ENCODE data around the gene UBAP2L.

UBAP2L gene

GRCh38 chr1:154219541-154219940, 1.2 kb upstream of the UBAP2L start:
- no peak overlapping the region for H2AFZ ChIP-seq (ENCODE audit: low read length)
- H3K79me1 ChIP-seq (ENCODE audit: low read depth, low read length) = peaks cover 3% of the 10 kb centered on the region
- H3K23ac ChIP-seq (ENCODE audit: low read depth, low read length, poor library complexity) = no peak overlapping the region
- H3K27me3 ChIP-seq (ENCODE audit: control insufficient read depth in 3 of 3, insufficient read depth in 3 of 3, low read depth in 1 of 3, low read length in 3 of 3) = no peaks in the 10 kb centered on the region
- H3K4me1 ChIP-seq (ENCODE audit: control insufficient read depth in 2 of 2, insufficient read depth in 1 of 2, low read depth in 1 of 2, low read length in 2 of 2) = peaks cover 4 to 7% of the 10 kb centered on the region in 2 donors
- H4K8ac ChIP-seq (ENCODE audit: low read depth, low read length) = no peak overlapping the region
- peak overlapping the region; percentile 99 for H3K27ac ChIP-seq (replicated peaks; ENCODE audit: low read length)
- no peak overlapping the region for H2BK120ac ChIP-seq (ENCODE audit: low read depth, low read length)
- H3K4me3 ChIP-seq (ENCODE audit: low read length in 2 of 2) = peak overlapping the region; percentile 92 to 96
- no peak overlapping the region for H2BK12ac ChIP-seq (ENCODE audit: low read length)
- H3K36me3 ChIP-seq (replicated peaks in 1 of 2; ENCODE audit: control insufficient read depth in 2 of 2, insufficient read depth in 2 of 2, low read length in 2 of 2) = peaks cover 11 to 64% of the 10 kb centered on the region in 2 donors
- peaks cover 0 to 6% of the 10 kb centered on the region in 2 donors for H3K9me3 ChIP-seq (replicated peaks in 1 of 2; ENCODE audit: control insufficient read depth in 2 of 2, insufficient read depth in 1 of 2, low read depth in 1 of 2, low read length in 2 of 2)
- no peak overlapping the region for H4K91ac ChIP-seq (ENCODE audit: low read depth, low read length, poor library complexity)
- H3K4me2 ChIP-seq (ENCODE audit: insufficient read depth, low read length, poor library complexity, severe bottlenecking) = peak overlapping the region; percentile 75
- no peak overlapping the region for H2AK5ac ChIP-seq (ENCODE audit: low read depth, low read length)
- H2BK5ac ChIP-seq (ENCODE audit: low read length) = peak overlapping the region; percentile 96
- peak overlapping the region; percentile 7 for H3K9ac ChIP-seq (ENCODE audit: low read depth, low read length, poor library complexity)
- no peak overlapping the region for H3K4ac ChIP-seq (ENCODE audit: low read length)
- no peak for DNase-seq (ENCODE audit: low spot score)
- H3K14ac ChIP-seq (ENCODE audit: low read length) = no peak overlapping the region
- no CpG with 5 or more reads among the region's 5 CpGs for WGBS, 2 donors (ENCODE audit: extremely low coverage in 2 of 2, insufficient read length in 2 of 2, insufficient replicate concordance in 1 of 2)
- H2BK15ac ChIP-seq (ENCODE audit: low read length) = no peak overlapping the region
- no peak overlapping the region for H3K18ac ChIP-seq (ENCODE audit: low read length)

GRCh38 chr1:154220970-154221277, 169 bp downstream of the UBAP2L start:
- Histone ChIP-seq H2BK5ac (ENCODE audit: low read length) (peak overlapping the region; percentile 88), H3K36me3 (replicated peaks in 1 of 2; ENCODE audit: control insufficient read depth in 2 of 2, insufficient read depth in 2 of 2, low read length in 2 of 2) (peaks cover 17 to 69% of the 10 kb centered on the region in 2 donors), H2AK5ac (ENCODE audit: low read depth, low read length) (peak overlapping the region; percentile 76), H3K4me2 (ENCODE audit: insufficient read depth, low read length, poor library complexity, severe bottlenecking) (peak overlapping the region; percentile 77), H3K27me3 (ENCODE audit: control insufficient read depth in 3 of 3, insufficient read depth in 3 of 3, low read depth in 1 of 3, low read length in 3 of 3) (no peaks in the 10 kb centered on the region), H2BK120ac (ENCODE audit: low read depth, low read length) (peak overlapping the region; percentile 16), H3K9me3 (replicated peaks in 1 of 2; ENCODE audit: control insufficient read depth in 2 of 2, insufficient read depth in 1 of 2, low read depth in 1 of 2, low read length in 2 of 2) (peaks cover 0 to 6% of the 10 kb centered on the region in 2 donors), H3K4me3 (ENCODE audit: low read length in 2 of 2) (peak overlapping the region; percentile 95 to 96), H3K79me1 (ENCODE audit: low read depth, low read length) (peaks cover 3% of the 10 kb centered on the region), H4K8ac (ENCODE audit: low read depth, low read length) (no peak overlapping the region), H4K91ac (ENCODE audit: low read depth, low read length, poor library complexity) (no peak overlapping the region), H3K4me1 (ENCODE audit: control insufficient read depth in 2 of 2, insufficient read depth in 1 of 2, low read depth in 1 of 2, low read length in 2 of 2) (peaks cover 4 to 7% of the 10 kb centered on the region in 2 donors), H3K23ac (ENCODE audit: low read depth, low read length, poor library complexity) (peak overlapping the region; percentile 97), H3K27ac (replicated peaks; ENCODE audit: low read length) (peak overlapping the region; percentile 60), H3K14ac (ENCODE audit: low read length) (peak overlapping the region; percentile 82), H2BK12ac (ENCODE audit: low read length) (no peak overlapping the region), H3K9ac (ENCODE audit: low read depth, low read length, poor library complexity) (peak overlapping the region; percentile 95), H3K4ac (ENCODE audit: low read length) (no peak overlapping the region), H2AFZ (ENCODE audit: low read length) (peak overlapping the region; percentile 72), H3K18ac (ENCODE audit: low read length) (peak overlapping the region; percentile 96), H2BK15ac (ENCODE audit: low read length) (no peak overlapping the region)
- no CpG with 5 or more reads among the region's 33 CpGs for WGBS, 2 donors (ENCODE audit: extremely low coverage in 2 of 2, insufficient read length in 2 of 2, insufficient replicate concordance in 1 of 2)
- no peak for DNase-seq (ENCODE audit: low spot score)

GRCh38 chr1:154221278-154222001, 685 bp downstream of the UBAP2L start:
- peak overlapping the region; percentile 72 for H2AFZ ChIP-seq (ENCODE audit: low read length)
- H3K9me3 ChIP-seq (replicated peaks in 1 of 2; ENCODE audit: control insufficient read depth in 2 of 2, insufficient read depth in 1 of 2, low read depth in 1 of 2, low read length in 2 of 2) = peaks cover 0 to 6% of the 10 kb centered on the region in 2 donors
- peak overlapping the region; percentile 96 for H3K18ac ChIP-seq (ENCODE audit: low read length)
- peaks cover 2% of the 10 kb centered on the region for H3K79me1 ChIP-seq (ENCODE audit: low read depth, low read length)
- no peak overlapping the region for H2BK15ac ChIP-seq (ENCODE audit: low read length)
- peak overlapping the region; percentile 82 for H3K14ac ChIP-seq (ENCODE audit: low read length)
- H3K27ac ChIP-seq (replicated peaks; ENCODE audit: low read length) = peak overlapping the region; percentile 60
- peak overlapping the region; percentile 77 for H3K4me2 ChIP-seq (ENCODE audit: insufficient read depth, low read length, poor library complexity, severe bottlenecking)
- peak overlapping the region; percentile 95 to 96 for H3K4me3 ChIP-seq (ENCODE audit: low read length in 2 of 2)
- peaks cover 18 to 69% of the 10 kb centered on the region in 2 donors for H3K36me3 ChIP-seq (replicated peaks in 1 of 2; ENCODE audit: control insufficient read depth in 2 of 2, insufficient read depth in 2 of 2, low read length in 2 of 2)
- peak overlapping the region; percentile 93 for H3K4ac ChIP-seq (ENCODE audit: low read length)
- peak overlapping the region; percentile 16 for H2BK120ac ChIP-seq (ENCODE audit: low read depth, low read length)
- DNase-seq (ENCODE audit: low spot score) = peak; percentile 54
- H3K4me1 ChIP-seq (ENCODE audit: control insufficient read depth in 2 of 2, insufficient read depth in 1 of 2, low read depth in 1 of 2, low read length in 2 of 2) = peaks cover 4 to 7% of the 10 kb centered on the region in 2 donors
- no peak overlapping the region for H4K91ac ChIP-seq (ENCODE audit: low read depth, low read length, poor library complexity)
- peak overlapping the region; percentile 88 for H2BK5ac ChIP-seq (ENCODE audit: low read length)
- no peaks in the 10 kb centered on the region for H3K27me3 ChIP-seq (ENCODE audit: control insufficient read depth in 3 of 3, insufficient read depth in 3 of 3, low read depth in 1 of 3, low read length in 3 of 3)
- H3K23ac ChIP-seq (ENCODE audit: low read depth, low read length, poor library complexity) = peak overlapping the region; percentile 55
- peak overlapping the region; percentile 95 for H3K9ac ChIP-seq (ENCODE audit: low read depth, low read length, poor library complexity)
- no peak overlapping the region for H2BK12ac ChIP-seq (ENCODE audit: low read length)
- WGBS, 2 donors (ENCODE audit: extremely low coverage in 2 of 2, insufficient read length in 2 of 2, insufficient replicate concordance in 1 of 2) = no CpG with 5 or more reads among the region's 28 CpGs
- H2AK5ac ChIP-seq (ENCODE audit: low read depth, low read length) = peak overlapping the region; percentile 76
- H4K8ac ChIP-seq (ENCODE audit: low read depth, low read length) = no peak overlapping the region

GRCh38 chr1:154222518-154222917, 1.8 kb downstream of the UBAP2L start:
- Histone ChIP-seq H3K9ac (ENCODE audit: low read depth, low read length, poor library complexity) (no peak overlapping the region), H3K4me3 (ENCODE audit: low read length in 2 of 2) (peak overlapping the region in 1 of 2 donors; percentile 96), H3K14ac (ENCODE audit: low read length) (no peak overlapping the region), H3K36me3 (replicated peaks in 1 of 2; ENCODE audit: control insufficient read depth in 2 of 2, insufficient read depth in 2 of 2, low read length in 2 of 2) (peaks cover 18 to 69% of the 10 kb centered on the region in 2 donors), H4K91ac (ENCODE audit: low read depth, low read length, poor library complexity) (no peak overlapping the region), H3K9me3 (replicated peaks in 1 of 2; ENCODE audit: control insufficient read depth in 2 of 2, insufficient read depth in 1 of 2, low read depth in 1 of 2, low read length in 2 of 2) (peaks cover 0 to 6% of the 10 kb centered on the region in 2 donors), H2BK15ac (ENCODE audit: low read length) (no peak overlapping the region), H3K79me1 (ENCODE audit: low read depth, low read length) (peaks cover 2% of the 10 kb centered on the region), H3K18ac (ENCODE audit: low read length) (no peak overlapping the region), H2BK5ac (ENCODE audit: low read length) (no peak overlapping the region), H4K8ac (ENCODE audit: low read depth, low read length) (no peak overlapping the region), H2BK120ac (ENCODE audit: low read depth, low read length) (no peak overlapping the region), H3K4me1 (ENCODE audit: control insufficient read depth in 2 of 2, insufficient read depth in 1 of 2, low read depth in 1 of 2, low read length in 2 of 2) (peaks cover 4 to 7% of the 10 kb centered on the region in 2 donors), H3K27ac (replicated peaks; ENCODE audit: low read length) (no peak overlapping the region), H2AFZ (ENCODE audit: low read length) (no peak overlapping the region), H2AK5ac (ENCODE audit: low read depth, low read length) (no peak overlapping the region), H2BK12ac (ENCODE audit: low read length) (no peak overlapping the region), H3K27me3 (ENCODE audit: control insufficient read depth in 3 of 3, insufficient read depth in 3 of 3, low read depth in 1 of 3, low read length in 3 of 3) (no peaks in the 10 kb centered on the region), H3K4me2 (ENCODE audit: insufficient read depth, low read length, poor library complexity, severe bottlenecking) (no peak overlapping the region), H3K23ac (ENCODE audit: low read depth, low read length, poor library complexity) (no peak overlapping the region), H3K4ac (ENCODE audit: low read length) (no peak overlapping the region)
- no CpG with 5 or more reads among the region's 1 CpG for WGBS, 2 donors (ENCODE audit: extremely low coverage in 2 of 2, insufficient read length in 2 of 2, insufficient replicate concordance in 1 of 2)
- no peak for DNase-seq (ENCODE audit: low spot score)

Data from neuronal stem cell (in vitro differentiated cells).